GM19099 (cell line): ENCODE measurements around the gene MGAT2.

Experiments used
- POLR2A ChIP-seq: IDR thresholded peaks from 3 replicates; pipeline ENCODE4 v1.6.1; 2011; ENCODE audit warnings: low read depth; ENCODE audit not compliant: insufficient read length; ENCODE audit errors: extremely low read depth

The MGAT2 gene

DNA sequence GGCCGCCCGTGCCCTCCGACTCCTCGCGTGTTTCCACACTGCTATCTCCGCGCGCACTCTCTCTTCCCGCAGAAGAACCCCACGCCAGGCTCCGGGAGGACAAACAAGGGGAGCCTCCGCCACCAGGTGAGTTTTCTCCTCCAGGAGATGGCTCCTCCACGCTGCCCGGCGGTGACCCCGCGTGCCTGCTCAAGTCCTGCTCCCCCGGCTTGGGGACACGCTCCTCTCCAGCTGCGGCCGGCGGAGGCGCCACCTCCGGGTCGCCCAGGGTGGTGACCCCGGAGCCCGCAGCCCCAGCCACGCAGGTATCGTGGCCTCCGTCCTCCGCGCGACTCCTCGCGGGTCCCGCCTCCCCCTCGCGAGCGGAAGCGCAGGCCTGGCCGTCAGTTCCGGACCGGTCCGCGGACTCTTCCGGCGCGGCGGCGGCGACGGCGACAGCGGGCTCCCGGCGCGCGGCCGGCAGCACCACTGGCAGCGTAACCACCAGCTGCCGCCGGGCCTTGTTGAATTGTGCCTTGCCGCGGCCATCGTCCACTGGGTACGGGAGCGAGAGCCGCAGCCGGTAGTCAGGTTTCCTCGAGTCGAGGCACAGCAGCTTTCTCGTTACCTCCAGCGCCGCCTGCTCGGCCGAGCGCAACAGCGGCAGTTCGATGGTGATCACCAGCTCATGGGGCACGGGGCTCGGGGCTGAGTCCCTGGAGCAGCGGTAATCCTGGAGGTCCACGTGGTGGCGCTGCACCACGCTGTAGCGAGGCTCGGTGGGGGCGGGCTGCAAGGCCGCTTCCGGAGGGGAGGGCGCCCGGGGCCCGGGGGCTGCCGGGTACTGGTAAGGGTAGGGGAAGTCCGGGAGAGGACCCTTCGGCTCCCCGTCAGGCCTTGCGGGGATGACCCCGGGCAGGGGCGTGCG is 13.3 kb downstream of the MGAT2 start:
- TF ChIP-seq POLR2A, result peak; percentile 91

DNA sequence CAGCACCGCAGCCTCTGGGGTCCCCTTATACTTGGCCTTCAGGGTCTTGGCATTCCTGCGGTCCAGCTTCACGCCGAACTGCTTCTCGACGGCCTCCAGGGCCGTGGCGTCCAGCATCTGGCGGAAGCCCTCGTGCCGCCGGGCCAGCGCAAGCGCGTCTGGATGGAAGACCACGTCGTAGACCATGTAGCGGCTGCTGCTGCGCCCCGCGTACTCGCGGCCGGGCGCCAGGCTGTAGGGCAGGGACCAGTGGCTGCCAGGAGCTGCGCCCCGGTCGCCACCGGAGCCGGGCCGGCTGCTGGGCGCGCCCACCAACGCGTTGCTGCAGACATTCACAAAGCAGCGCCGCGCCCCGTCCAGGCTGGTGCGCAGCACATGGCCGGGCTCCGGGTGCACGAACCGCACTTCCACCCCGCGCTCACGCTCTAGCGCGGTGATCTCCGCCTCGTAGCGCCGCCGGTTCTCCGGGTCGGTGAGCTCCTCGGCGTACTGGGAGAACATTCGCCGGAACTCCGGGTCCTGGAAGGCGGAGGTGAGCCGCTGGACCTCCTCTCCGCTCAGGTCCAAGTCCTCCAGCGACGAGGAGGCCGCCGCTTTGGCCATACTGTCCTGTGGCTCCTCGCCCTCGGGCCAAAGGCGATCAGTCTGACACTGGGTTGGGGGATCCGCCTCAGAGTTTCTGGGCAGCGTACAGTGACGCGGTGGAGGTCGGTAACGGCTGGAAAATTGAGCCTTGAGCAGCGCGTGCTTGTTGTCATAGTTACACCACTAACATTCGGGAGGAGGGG is 14.1 kb downstream of the MGAT2 start, which contains the start of gene DNAAF2:
Gene DNAAF2 (minus strand): TSS at position 698 of the 788 bp plus-strand sequence. CDS start 95 bp downstream, at position 603.
- TF ChIP-seq POLR2A, result no peak

DNA sequence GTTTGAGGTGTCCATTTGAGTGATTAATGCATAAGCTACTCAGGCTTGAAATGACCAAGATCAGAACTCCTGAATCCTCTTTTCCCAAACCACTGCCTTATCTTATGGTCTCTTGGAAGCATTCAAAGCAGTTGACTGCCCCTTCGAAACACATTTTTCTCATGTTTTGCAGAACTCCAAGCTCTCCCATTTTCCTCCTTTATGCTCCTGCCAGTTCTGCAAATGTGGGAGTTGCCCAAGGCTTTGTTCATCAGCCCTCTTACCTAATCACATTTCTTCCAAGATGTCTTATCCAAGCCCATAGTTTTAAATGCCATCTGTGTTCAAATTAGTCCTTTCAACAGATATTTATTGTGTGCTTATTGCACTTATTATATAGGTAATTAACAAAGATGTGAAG is 16.3 kb downstream of the MGAT2 start:
- TF ChIP-seq POLR2A, result no peak

DNA sequence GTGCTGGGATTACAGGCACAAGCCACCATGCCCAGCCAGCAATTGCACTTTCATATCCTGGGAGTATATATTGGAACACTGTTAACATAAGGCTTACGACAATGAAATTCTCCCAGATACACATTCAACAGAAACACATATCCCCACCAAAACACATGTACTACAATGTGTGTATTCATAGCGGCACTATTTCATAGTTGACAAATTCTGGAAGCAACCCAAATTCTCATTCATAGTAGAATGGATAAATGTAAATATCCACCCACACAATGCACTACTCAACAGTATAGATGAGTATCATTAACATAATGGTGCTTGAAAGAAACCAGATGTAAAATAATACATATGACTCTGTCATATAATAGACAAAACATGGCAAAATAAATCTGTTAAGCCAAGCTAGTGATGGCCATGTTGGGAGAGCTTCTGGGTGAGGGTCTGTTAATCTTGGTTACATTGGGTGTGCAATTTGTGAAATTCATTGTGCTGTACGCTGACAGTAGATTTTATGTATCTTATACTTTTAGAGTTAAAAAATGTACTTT is 17.0 kb downstream of the MGAT2 start:
- no peak for TF ChIP-seq POLR2A

DNA sequence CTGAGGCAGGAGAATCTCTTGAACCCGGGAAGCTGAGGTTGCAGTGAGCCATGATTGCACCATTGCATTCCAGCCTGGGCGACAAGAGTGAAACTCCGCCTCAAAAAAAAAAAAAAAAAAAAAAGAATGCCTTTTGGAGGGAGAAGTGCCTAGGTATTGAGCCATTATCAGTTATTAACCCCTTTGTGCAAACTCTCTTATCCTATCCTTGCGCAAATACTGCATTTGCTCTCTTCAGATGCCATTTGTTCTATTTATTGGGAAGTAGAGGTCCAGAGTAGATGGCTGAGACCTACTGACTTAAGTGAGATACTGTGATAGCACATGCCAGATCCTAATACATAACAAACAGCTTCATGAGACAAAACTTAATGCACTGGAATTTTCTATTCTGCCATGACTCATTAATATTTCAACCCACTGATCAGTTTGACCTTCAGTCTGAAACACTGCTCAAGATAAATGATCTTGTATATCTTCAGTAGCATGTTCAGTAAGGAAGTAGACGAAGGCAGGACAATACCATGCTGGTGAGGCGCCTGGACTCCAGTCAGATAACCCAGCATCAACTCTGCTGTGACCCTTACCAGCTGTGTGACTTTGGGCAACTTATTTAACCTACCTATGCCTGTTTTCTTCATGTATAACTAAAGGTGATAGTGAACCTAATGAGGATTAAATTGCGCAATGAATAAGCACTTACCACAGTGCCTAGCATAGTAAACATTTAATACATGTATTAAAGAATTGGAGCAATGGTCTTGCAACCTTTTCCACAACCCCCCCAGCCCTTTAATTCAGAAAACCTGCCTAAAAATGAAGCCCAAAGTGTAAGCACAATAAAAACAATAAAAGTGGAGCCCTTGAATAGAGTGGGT is 20.2 kb downstream of the MGAT2 start:
- no peak for TF ChIP-seq POLR2A

DNA sequence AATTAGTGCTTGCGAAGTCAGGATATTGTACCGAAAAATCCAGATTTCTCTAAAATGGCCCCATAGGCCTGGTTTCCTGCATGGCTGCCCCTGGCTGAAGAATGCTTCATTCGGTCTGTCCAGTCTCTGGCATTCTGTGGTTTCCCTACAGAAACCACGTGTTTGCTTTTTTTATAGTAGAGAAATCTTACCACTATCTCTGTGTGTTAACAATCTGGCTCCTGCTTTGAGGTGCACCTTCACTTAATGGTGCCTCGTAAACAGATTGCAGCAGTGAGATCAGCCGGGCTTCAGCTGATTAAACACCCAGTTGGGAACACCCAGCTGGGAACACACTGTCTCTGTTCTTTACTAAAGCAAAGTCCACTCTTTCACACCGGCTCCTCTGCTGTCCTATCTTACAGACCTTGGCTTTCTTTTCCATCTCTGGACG is 21.1 kb downstream of the MGAT2 start:
- TF ChIP-seq POLR2A, result no peak

DNA sequence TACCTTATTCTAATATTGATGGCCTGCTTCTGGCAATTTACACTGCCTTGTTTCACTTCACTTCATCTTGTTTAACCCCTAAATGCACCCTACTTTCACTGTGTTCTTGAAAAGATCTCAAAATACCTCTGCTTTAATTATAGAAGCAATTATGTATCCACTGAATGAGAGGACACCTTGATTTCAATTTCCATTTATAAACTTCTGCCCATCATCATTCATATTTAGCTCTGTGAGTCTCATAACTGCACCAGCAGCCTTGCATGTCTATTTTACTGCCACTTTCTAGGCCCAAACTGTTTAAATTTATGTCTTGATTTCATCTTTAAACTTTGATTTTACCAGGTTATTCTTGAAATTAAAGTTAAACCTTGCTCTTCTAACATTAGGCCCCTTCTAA is 21.6 kb downstream of the MGAT2 start:
- no peak for TF ChIP-seq POLR2A

DNA sequence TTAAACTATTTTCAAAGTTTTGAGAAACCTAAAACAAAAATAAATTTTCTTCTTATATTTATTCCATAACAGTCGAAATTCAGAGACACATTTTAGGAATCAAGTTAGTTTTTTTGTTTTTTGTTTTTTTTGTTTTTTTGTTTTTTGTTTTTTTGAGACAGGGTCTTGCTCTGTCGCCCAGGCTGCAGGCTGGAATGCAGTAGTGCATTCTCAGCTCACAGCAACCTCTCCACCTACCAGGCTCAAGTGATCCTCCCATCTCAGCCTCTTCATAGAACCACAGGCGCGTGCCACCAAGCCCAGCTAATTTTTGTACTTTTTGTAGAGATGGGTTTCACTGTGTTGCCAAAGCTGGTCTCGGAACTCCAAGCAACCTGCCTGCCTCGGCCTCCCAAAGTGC is 32.9 kb downstream of the MGAT2 start:
- no peak for TF ChIP-seq POLR2A

DNA sequence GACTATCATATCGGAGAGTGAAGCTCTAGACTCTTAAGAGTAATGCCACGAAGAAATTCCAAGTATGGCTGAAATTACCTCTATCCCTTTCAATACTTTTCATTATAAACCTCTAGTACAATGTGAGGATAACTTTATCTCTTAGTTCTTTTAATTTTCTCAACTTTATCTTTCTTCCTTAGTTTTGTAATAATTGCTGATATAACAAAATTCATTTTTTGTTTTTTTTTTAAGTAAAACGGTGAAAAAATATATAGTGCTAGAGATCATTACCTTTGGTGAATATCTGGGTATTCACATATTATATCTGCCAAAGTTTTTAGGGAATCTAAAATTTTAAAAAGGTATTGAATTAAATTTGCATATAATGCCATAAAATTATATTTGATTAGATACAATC is 33.9 kb downstream of the MGAT2 start:
- TF ChIP-seq POLR2A, result no peak

DNA sequence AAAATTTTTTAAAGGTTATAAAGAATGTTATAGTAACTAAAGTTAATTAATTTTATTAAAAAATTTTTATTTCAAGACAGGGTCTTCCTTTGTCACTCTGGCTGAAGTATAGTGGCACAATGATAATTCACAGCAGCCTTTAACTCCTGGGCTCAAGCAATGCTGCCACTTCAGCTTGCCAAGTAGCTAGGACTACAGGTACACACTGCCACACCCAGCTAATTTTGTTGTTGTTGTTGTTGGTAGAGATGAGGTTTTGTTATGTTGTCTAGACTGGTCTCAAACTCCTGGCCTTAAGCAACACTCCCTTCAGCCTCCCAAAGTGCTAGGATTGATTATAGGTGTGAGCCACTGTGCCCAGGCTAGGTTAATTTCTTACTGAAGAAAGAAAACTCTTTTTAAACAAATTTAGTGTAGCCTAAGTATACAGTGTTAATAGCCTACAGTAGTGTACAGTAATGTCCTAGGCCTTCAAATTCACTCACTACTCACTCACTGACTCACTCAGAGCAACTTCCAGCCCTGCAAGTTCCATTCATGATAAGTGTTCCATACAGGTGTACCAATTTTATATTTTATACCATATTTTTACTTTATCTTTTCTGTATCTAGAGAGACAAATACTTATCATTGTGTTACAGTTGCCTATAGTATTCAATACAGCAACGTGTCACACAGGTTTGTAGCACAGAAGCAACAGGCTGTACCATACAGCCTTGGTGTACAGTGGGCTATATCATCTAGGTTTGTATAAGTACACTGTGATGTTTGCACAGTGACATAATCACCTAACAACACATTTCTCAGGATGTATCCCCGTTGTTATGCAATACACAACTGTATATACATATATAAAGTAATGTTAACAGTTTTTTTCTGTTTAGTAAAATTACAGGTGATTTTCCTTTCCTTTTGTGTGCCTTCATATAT is 39.2 kb downstream of the MGAT2 start:
- TF ChIP-seq POLR2A, result no peak

DNA sequence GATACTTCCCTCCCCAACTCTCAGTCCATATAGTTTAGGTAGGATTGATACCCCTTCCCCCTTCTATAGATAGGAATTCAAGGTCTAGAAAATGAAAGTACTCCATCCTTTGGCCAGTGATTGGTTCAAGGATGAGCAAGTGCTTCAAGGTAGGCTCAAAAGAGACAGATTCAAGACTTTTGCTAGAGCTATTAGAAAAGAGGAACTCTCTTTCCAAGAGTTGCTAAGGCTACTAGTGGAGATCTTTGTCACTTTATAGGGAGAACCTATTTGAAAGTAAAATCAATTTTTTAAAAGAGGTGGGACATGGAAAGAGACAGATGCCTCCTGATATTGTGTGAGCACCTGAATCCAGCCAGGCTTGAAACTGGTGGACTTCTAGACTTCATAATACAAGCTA is 49.9 kb downstream of the MGAT2 start:
- no peak for TF ChIP-seq POLR2A
